Adrenal gland (tissue), 12 donors: ENCODE data around the gene PRIMA1. TPM values are rescaled to one million over a fixed set of nuclear protein-coding genes. Genes with fewer than 3 reads are reported as not detected.

ENCODE experiments used
- DNase-seq, 7 donors: peaks; one replicate each; pipeline ENCODE4 v3.0.0-alpha.2; 2019 to 2020
- H3K27ac ChIP-seq, 5 donors: fragments of 200-600 bp; sonication (generic) in 4 of 5; 1 replicate in 3 of 5; 2 replicates in 2 of 5; pipeline versions ENCODE4 v1.5.1 to v1.8.0; 2016 to 2020; ENCODE audit warnings: mild to moderate bottlenecking in 1 of 5
- H3K27me3 ChIP-seq: fragments of 200-600 bp; 2 replicates; pipeline ENCODE4 v1.8.0; 2021
- H3K36me3 ChIP-seq, 2 donors: fragments of 200-600 bp; replicated peaks in 1 of 2; 1 replicate in 1 of 2; 2 replicates in 1 of 2; pipeline versions ENCODE4 v1.5.1 to v1.8.0; 2018 to 2022
- H3K4me1 ChIP-seq, 2 donors: fragments of 200-600 bp; replicated peaks in 1 of 2; 1 replicate in 1 of 2; 2 replicates in 1 of 2; pipeline versions ENCODE4 v1.5.1 to v1.8.0; 2018 to 2021
- H3K4me3 ChIP-seq, 4 donors: fragments of 200-600 bp; sonication (generic) in 3 of 4; one replicate each; pipeline ENCODE4 v1.5.1; 2016 to 2018
- H3K9me3 ChIP-seq, 3 donors: fragments of 200-600 bp; sonication (generic) in 1 of 3; replicated peaks in 1 of 3; 1 replicate in 2 of 3; 2 replicates in 1 of 3; pipeline versions ENCODE4 v1.5.1 to v1.8.0; 2016 to 2021
- CTCF ChIP-seq, 6 experiments: fragments of 450-650 bp in 4 of 6; fragments of 200-600 bp in 2 of 6; sonication (generic) in 1 of 6; IDR thresholded peaks; 1 replicate in 5 of 6; 2 replicates in 1 of 6; pipeline versions ENCODE4 v1.5.1 to v1.8.0; 2016 to 2021; ENCODE audit warnings: antibody characterized with exemption in 6 of 6, mild to moderate bottlenecking in 2 of 6, moderate library complexity in 1 of 6
- POLR2A ChIP-seq, 2 donors: fragments of 450-650 bp; IDR thresholded peaks; one replicate each; pipeline ENCODE4 v1.6.1; 2017; ENCODE audit warnings: antibody characterized with exemption in 2 of 2, mild to moderate bottlenecking in 2 of 2, moderate library complexity in 1 of 2
- WGBS, 4 donors: extraction: QIAGEN DNeasy Blood & Tissue Kit in 2 of 4; methylation state at CpG; one replicate each; pipeline versions ENCODE4 v1.1.5 to v1.1.7; 2013 to 2017; 5-methylcytosine and 5-hydroxymethylcytosine counted together
- intact Hi-C, 2 donors: fragments of 100-400 bp; cut with DNase I; formaldehyde crosslinking; loops; one replicate each; pipeline versions ENCODE4 v1.14.1 to v1.15.0; 2022 to 2023
- polyA plus RNA-seq, 3 donors: library from polyadenylated mRNA; stranded (reverse); fragments of 200-250 nt in 2 of 3; fragments of 350-450 nt in 1 of 3; fragmentation: Illumina TruSeq in 1 of 3; extraction: RNeasy Lipid Tissue Mini Kit (QIAGEN cat#74804) in 1 of 3; gene quantifications; one replicate each; pipeline ENCODE4 v1.2.3, GENCODE V29; 2013 to 2014
- total RNA-seq, 9 donors: library from RNA; depleted of rRNA in 4 of 9; stranded (reverse); fragments of >200 nt in 4 of 9; fragments of 120-200 nt in 1 of 9; fragmentation: NEBNext Ultra II Directional in 1 of 9; extraction: Animal tissue kit (Norgen Biotek cat#: 25700) in 1 of 9; gene quantifications; one replicate each; pipeline versions ENCODE4 v1.1.0 to v1.2.4, GENCODE V29; 2013 to 2023
- donor health status: healthy with polysubstance abuse.
- donor health status: Bipolar disorder and iron deficiency.
- donor health status: DM: yes; HTN: yes; CAD: no.
- donor health status: DM: no; HTN: no; CAD: no.
- donor health status: DM: no; HTN: no; CAD: no.
- donor health status: DM: yes; HTN: yes; CAD: no.

PRIMA1 gene
- total and polyA plus RNA-seq, 12 donors = 0.47 to 4.7 (median 1.7) TPM; not detected in 1

- Histone ChIP-seq H3K27ac (no peak overlapping the region), H3K27me3 (peaks cover 4% of the 10 kb centered on the region), H3K4me1 (no peaks in the 10 kb centered on the region), H3K4me3 (no peak overlapping the region), H3K9me3 (no peaks in the 10 kb centered on the region), H3K36me3 (no peaks in the 10 kb centered on the region)
- TF ChIP-seq POLR2A (IDR thresholded peaks at IDR 0.05) (no peak), CTCF (IDR thresholded peaks at IDR 0.05) (no peak)
- 80 to 83% (median 83%) methylated on average over 8 to 12 of the region's 12 CpGs for WGBS, 4 donors
- no peak for DNase-seq
- intact Hi-C loops = no loop called here
Observed at GRCh38 chr14:93797536-93797935, 9.3 kb upstream of the PRIMA1 start.

DNA sequence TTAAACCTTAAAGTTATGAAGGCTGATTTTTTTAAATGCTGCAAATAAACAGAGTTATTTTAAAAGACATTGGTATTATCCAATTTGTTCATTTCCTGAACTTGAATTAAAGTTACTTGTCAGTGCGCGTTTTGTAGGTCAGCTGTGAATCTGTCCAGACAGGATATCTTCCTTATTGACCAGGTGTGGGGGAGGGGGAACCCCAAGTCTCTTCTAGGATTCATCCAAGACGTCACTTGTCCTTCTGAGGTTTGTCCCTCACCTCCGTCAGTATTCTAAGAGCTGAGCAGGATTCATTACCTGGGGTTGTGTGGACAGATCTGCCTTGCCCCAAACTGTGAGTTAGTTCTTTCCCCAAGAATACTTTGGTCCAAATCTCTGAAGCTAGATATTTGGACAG, 8.8 kb upstream of the PRIMA1 start:
- Histone ChIP-seq H3K27ac (no peak overlapping the region), H3K4me1 (no peaks in the 10 kb centered on the region), H3K9me3 (no peaks in the 10 kb centered on the region), H3K27me3 (peaks cover 4% of the 10 kb centered on the region), H3K4me3 (no peak overlapping the region), H3K36me3 (no peaks in the 10 kb centered on the region)
- no peak for DNase-seq
- intact Hi-C loops = no loop called here
- TF ChIP-seq CTCF (IDR thresholded peaks at IDR 0.05) (no peak), POLR2A (IDR thresholded peaks at IDR 0.05) (no peak)
- WGBS, 4 donors = 66 to 88% (median 76%) methylated on average over 4 of the region's 4 CpGs

- no peaks in the 10 kb centered on the region for H3K4me1 ChIP-seq
- 79 to 96% (median 84%) methylated on average over 2 to 5 of the region's 5 CpGs for whole genome bisulfite sequencing, 4 donors
- intact Hi-C loops = no loop called here
- H3K36me3 ChIP-seq = no peaks in the 10 kb centered on the region
- TF ChIP-seq CTCF (IDR thresholded peaks at IDR 0.05) = no peak
- TF ChIP-seq POLR2A (IDR thresholded peaks at IDR 0.05) = no peak
- peaks cover 6% of the 10 kb centered on the region for H3K27me3 ChIP-seq
- H3K9me3 ChIP-seq = no peaks in the 10 kb centered on the region
- no peak overlapping the region for H3K4me3 ChIP-seq
- no peak for DNase-seq
- H3K27ac ChIP-seq = no peak overlapping the region
Observed at GRCh38 chr14:93794756-93795155, 6.5 kb upstream of the PRIMA1 start.

DNA sequence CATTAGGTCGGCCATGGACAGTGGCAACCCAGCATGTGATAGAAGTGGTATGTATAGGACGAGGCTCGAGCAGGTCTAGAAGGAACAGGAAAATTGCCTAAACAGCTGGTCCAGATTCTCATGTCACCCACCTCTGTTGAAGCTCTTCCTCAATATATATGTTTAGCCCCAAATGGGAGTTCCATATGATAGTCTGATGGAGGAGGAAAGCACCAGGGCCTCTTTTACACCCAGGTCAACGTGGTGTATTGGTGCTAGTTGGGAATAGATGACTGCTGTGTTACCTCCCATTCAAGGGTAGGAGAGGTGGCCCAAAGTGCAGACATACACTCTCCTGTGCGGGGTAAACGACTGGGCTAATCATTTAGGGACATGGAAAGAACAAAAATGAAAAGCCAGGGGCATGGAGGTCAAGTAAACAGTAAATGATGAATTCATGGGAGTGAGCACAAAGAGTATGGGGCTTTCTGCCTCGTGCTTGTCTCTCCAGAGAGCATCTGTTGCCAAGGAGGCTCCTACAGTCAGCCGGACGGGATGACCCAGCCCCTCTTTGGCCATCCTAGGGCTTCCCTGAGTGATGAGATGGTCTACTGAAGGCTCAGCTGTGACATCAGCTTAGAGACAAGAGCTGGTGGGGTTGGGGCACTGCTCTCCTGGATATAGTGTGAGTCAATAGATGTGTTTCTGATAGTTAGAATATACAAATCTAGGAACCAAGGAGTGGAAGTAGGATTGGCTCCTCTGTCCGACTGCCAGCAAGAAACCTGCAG, 5.5 kb upstream of the PRIMA1 start:
- Histone ChIP-seq H3K4me1 (no peaks in the 10 kb centered on the region), H3K36me3 (no peaks in the 10 kb centered on the region), H3K27ac (no peak overlapping the region), H3K27me3 (peaks cover 16% of the 10 kb centered on the region), H3K4me3 (no peak overlapping the region), H3K9me3 (no peaks in the 10 kb centered on the region)
- 65 to 79% (median 75%) methylated on average over 10 of the region's 10 CpGs for WGBS, 4 donors
- intact Hi-C loops = no loop called here
- TF ChIP-seq CTCF (IDR thresholded peaks at IDR 0.05) (no peak), POLR2A (IDR thresholded peaks at IDR 0.05) (no peak)
- no peak for DNase-seq
